HUES6 (cell line): Measurements from ENCODE around the gene UBR4.

Source experiments
- H3K27ac ChIP-seq: 2 replicates; pipeline ENCODE4 v1.7.0; 2013; ENCODE audit warnings: low read depth, mild to moderate bottlenecking, low read length, inconsistent platforms
- H3K27me3 ChIP-seq: 2 replicates; pipeline ENCODE4 v1.6.1; 2013; ENCODE audit warnings: low read length; ENCODE audit not compliant: control insufficient read depth, insufficient read depth
- H3K36me3 ChIP-seq: 2 replicates; pipeline ENCODE4 v1.6.1; 2013; ENCODE audit warnings: low read length; ENCODE audit not compliant: control insufficient read depth, insufficient read depth
- H3K4me1 ChIP-seq: 2 replicates; pipeline ENCODE4 v1.6.1; 2013; ENCODE audit warnings: low read length; ENCODE audit not compliant: control insufficient read depth, insufficient read depth
- H3K4me3 ChIP-seq: 2 replicates; pipeline ENCODE4 v1.5.1; 2013; ENCODE audit warnings: low read depth, low read length
- H3K9ac ChIP-seq: one replicate; pipeline ENCODE4 v1.6.1; 2013; ENCODE audit warnings: mild to moderate bottlenecking, low read length
- H3K9me3 ChIP-seq: 2 replicates; pipeline ENCODE4 v1.6.1; 2013; ENCODE audit warnings: low read depth, low read length; ENCODE audit not compliant: control insufficient read depth, insufficient read depth

UBR4 gene

GRCh38 chr1:19203440-19203839, 6.6 kb downstream of the UBR4 start:
- Histone ChIP-seq H3K9me3 (no peaks in the 10 kb centered on the region), H3K36me3 (peaks cover 41% of the 10 kb centered on the region), H3K9ac (no peak overlapping the region), H3K27me3 (no peaks in the 10 kb centered on the region), H3K4me3 (no peak overlapping the region), H3K27ac (no peak overlapping the region), H3K4me1 (no peaks in the 10 kb centered on the region)

GRCh38 chr1:19202396-19202795, 7.7 kb downstream of the UBR4 start:
- no peak overlapping the region for H3K4me3 ChIP-seq
- no peak overlapping the region for H3K9ac ChIP-seq
- H3K27ac ChIP-seq, result no peak overlapping the region
- H3K27me3 ChIP-seq, result no peaks in the 10 kb centered on the region
- H3K36me3 ChIP-seq, result peaks cover 51% of the 10 kb centered on the region
- no peaks in the 10 kb centered on the region for H3K4me1 ChIP-seq
- no peaks in the 10 kb centered on the region for H3K9me3 ChIP-seq

GRCh38 chr1:19199969-19200604, 10.0 kb downstream of the UBR4 start:
- Histone ChIP-seq H3K27ac (no peak overlapping the region), H3K27me3 (no peaks in the 10 kb centered on the region)

GRCh38 chr1:19199329-19199968, 10.6 kb downstream of the UBR4 start:
- Histone ChIP-seq H3K4me1 (no peaks in the 10 kb centered on the region), H3K9me3 (no peaks in the 10 kb centered on the region), H3K27me3 (no peaks in the 10 kb centered on the region), H3K9ac (no peak overlapping the region), H3K36me3 (peaks cover 76% of the 10 kb centered on the region), H3K4me3 (no peak overlapping the region), H3K27ac (no peak overlapping the region)

More at GRCh38 chr1:19199969-19200604, 10.0 kb downstream of the UBR4 start:
- H3K4me3 ChIP-seq, result no peak overlapping the region
- peaks cover 73% of the 10 kb centered on the region for H3K36me3 ChIP-seq
- H3K9ac ChIP-seq, result no peak overlapping the region
- H3K4me1 ChIP-seq, result no peaks in the 10 kb centered on the region
- H3K9me3 ChIP-seq, result no peaks in the 10 kb centered on the region

GRCh38 chr1:19198820-19199219, 11.2 kb downstream of the UBR4 start:
- H3K9me3 ChIP-seq, result no peaks in the 10 kb centered on the region
- peaks cover 82% of the 10 kb centered on the region for H3K36me3 ChIP-seq
- H3K27me3 ChIP-seq, result no peaks in the 10 kb centered on the region
- H3K4me1 ChIP-seq, result no peaks in the 10 kb centered on the region
- H3K4me3 ChIP-seq, result no peak overlapping the region
- H3K9ac ChIP-seq, result no peak overlapping the region
- no peak overlapping the region for H3K27ac ChIP-seq

- Histone ChIP-seq H3K9ac (no peak overlapping the region), H3K27me3 (no peaks in the 10 kb centered on the region), H3K27ac (no peak overlapping the region), H3K36me3 (peaks cover 90% of the 10 kb centered on the region), H3K4me1 (no peaks in the 10 kb centered on the region), H3K9me3 (no peaks in the 10 kb centered on the region), H3K4me3 (no peak overlapping the region)
Measured at GRCh38 chr1:19197845-19198244, 12.2 kb downstream of the UBR4 start.

GRCh38 chr1:19196331-19196730, 13.7 kb downstream of the UBR4 start:
- no peak overlapping the region for H3K27ac ChIP-seq
- H3K9me3 ChIP-seq, result no peaks in the 10 kb centered on the region
- no peak overlapping the region for H3K4me3 ChIP-seq
- H3K4me1 ChIP-seq, result no peaks in the 10 kb centered on the region
- H3K36me3 ChIP-seq, result peaks cover 95% of the 10 kb centered on the region
- no peak overlapping the region for H3K9ac ChIP-seq
- H3K27me3 ChIP-seq, result no peaks in the 10 kb centered on the region

GRCh38 chr1:19193004-19193403, 17.1 kb downstream of the UBR4 start:
- no peak overlapping the region for H3K4me3 ChIP-seq
- no peak overlapping the region for H3K27ac ChIP-seq
- H3K27me3 ChIP-seq, result no peaks in the 10 kb centered on the region
- no peak overlapping the region for H3K9ac ChIP-seq
- H3K36me3 ChIP-seq, result peaks cover 94% of the 10 kb centered on the region
- no peaks in the 10 kb centered on the region for H3K9me3 ChIP-seq
- no peaks in the 10 kb centered on the region for H3K4me1 ChIP-seq

- no peak overlapping the region for H3K4me3 ChIP-seq
- no peaks in the 10 kb centered on the region for H3K9me3 ChIP-seq
- peaks cover 92% of the 10 kb centered on the region for H3K36me3 ChIP-seq
- no peak overlapping the region for H3K27ac ChIP-seq
- H3K27me3 ChIP-seq, result no peaks in the 10 kb centered on the region
- no peaks in the 10 kb centered on the region for H3K4me1 ChIP-seq
- no peak overlapping the region for H3K9ac ChIP-seq
Measured at GRCh38 chr1:19191811-19192210, 18.3 kb downstream of the UBR4 start.

- Histone ChIP-seq H3K4me1 (no peaks in the 10 kb centered on the region), H3K9ac (no peak overlapping the region), H3K9me3 (no peaks in the 10 kb centered on the region), H3K27me3 (no peaks in the 10 kb centered on the region), H3K27ac (no peak overlapping the region), H3K4me3 (no peak overlapping the region), H3K36me3 (peaks cover 92% of the 10 kb centered on the region)
Measured at GRCh38 chr1:19190468-19190867, 19.6 kb downstream of the UBR4 start.

GRCh38 chr1:19189270-19189669, 20.8 kb downstream of the UBR4 start:
- H3K4me3 ChIP-seq, result no peak overlapping the region
- H3K27ac ChIP-seq, result no peak overlapping the region
- H3K9me3 ChIP-seq, result no peaks in the 10 kb centered on the region
- H3K27me3 ChIP-seq, result no peaks in the 10 kb centered on the region
- peaks cover 97% of the 10 kb centered on the region for H3K36me3 ChIP-seq
- no peak overlapping the region for H3K9ac ChIP-seq
- no peaks in the 10 kb centered on the region for H3K4me1 ChIP-seq
